Neutrophil (primary cell): ENCODE results near the gene TMEM81.

Experiments used
- H3K27ac ChIP-seq: fragments of 200-600 bp; sonication (generic); 2 replicates; pipeline ENCODE4 v1.5.1; 2016; ENCODE audit warnings: mild to moderate bottlenecking, moderate library complexity
- H3K27me3 ChIP-seq: fragments of 200-600 bp; sonication (generic); 2 replicates; pipeline ENCODE4 v1.6.0; 2016; ENCODE audit warnings: mild to moderate bottlenecking
- H3K36me3 ChIP-seq: fragments of 200-600 bp; sonication (generic); 2 replicates; pipeline ENCODE4 v1.5.1; 2017
- H3K4me1 ChIP-seq, 2 experiments: fragments of 200-600 bp in 1 of 2; sonication (generic) in 1 of 2; 1 replicate in 1 of 2; 2 replicates in 1 of 2; pipeline versions ENCODE4 v1.5.1 to v1.6.1; 2013 to 2016; ENCODE audit warnings: low read depth in 1 of 2, low read length in 1 of 2, mild to moderate bottlenecking in 1 of 2, moderate library complexity in 1 of 2; ENCODE audit not compliant: control insufficient read depth in 1 of 2, insufficient read depth in 1 of 2
- H3K4me3 ChIP-seq, 2 experiments: fragments of 200-600 bp in 1 of 2; sonication (generic) in 1 of 2; 1 replicate in 1 of 2; 2 replicates in 1 of 2; pipeline ENCODE4 v1.5.1; 2013 to 2016; ENCODE audit warnings: low read depth in 1 of 2, low read length in 1 of 2, mild to moderate bottlenecking in 1 of 2, moderate library complexity in 1 of 2
- H3K9me3 ChIP-seq: fragments of 200-600 bp; sonication (generic); 2 replicates; pipeline ENCODE4 v1.5.1; 2016
- TF ChIP-seq, protein P1 (sequence below): fragments of 200-600 bp; sonication (generic); IDR thresholded peaks from 2 replicates; pipeline ENCODE4 v1.5.1; 2016; ENCODE audit warnings: antibody characterized with exemption

TMEM81 gene

DNA sequence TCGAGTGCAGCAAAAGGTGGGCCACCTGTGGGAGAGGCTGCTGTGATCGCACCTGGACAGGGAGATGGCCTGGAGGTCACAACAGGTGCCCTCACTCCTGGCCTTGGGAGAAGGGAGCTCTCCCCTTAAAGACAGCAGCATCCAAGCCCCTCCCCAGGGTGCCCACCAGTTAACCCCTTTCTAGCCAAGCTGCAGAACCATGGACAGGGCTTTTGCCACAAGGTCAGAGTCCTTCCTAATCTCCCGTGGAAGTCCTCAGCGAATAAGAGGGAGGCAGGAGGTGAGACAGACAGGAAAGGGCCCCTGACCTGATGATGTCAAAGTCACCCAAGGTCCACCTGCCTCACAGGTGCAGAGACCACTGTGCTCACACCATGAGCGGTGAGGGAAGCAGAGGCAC lies 39.5 kb downstream of the TMEM81 start:
- H3K4me1 ChIP-seq, result peaks cover 3 to 11% of the 10 kb centered on the region in 2 experiments
- H3K27me3 ChIP-seq, result peaks cover 83% of the 10 kb centered on the region
- H3K4me3 ChIP-seq, result no peak overlapping the region

DNA sequence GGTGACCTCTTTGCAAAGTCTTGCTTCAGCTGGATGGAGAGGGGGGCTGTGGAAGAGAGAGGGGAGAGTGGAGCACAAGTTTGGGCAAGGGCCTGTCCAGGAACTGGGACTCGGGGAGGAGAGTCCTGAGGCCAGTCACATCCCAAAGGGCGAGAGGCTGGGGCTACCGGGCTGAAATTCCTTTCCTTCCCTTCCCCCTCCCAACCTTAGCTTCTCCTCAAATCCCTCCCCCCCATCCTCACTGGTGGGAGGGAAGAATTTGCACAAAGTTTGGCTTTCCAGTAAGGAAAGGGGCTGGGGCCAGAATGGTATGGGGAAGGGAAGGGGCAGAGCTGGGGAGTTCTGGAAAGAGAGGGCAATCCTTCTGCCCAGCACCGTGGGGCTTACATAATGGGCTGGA lies 40.4 kb downstream of the TMEM81 start:
- Histone ChIP-seq H3K4me1 (peaks cover 3 to 11% of the 10 kb centered on the region in 2 experiments), H3K27ac (no peak overlapping the region), H3K4me3 (no peak overlapping the region), H3K9me3 (no peaks in the 10 kb centered on the region), H3K36me3 (no peaks in the 10 kb centered on the region), H3K27me3 (peaks cover 83% of the 10 kb centered on the region)
- TF ChIP-seq, protein P1, sequence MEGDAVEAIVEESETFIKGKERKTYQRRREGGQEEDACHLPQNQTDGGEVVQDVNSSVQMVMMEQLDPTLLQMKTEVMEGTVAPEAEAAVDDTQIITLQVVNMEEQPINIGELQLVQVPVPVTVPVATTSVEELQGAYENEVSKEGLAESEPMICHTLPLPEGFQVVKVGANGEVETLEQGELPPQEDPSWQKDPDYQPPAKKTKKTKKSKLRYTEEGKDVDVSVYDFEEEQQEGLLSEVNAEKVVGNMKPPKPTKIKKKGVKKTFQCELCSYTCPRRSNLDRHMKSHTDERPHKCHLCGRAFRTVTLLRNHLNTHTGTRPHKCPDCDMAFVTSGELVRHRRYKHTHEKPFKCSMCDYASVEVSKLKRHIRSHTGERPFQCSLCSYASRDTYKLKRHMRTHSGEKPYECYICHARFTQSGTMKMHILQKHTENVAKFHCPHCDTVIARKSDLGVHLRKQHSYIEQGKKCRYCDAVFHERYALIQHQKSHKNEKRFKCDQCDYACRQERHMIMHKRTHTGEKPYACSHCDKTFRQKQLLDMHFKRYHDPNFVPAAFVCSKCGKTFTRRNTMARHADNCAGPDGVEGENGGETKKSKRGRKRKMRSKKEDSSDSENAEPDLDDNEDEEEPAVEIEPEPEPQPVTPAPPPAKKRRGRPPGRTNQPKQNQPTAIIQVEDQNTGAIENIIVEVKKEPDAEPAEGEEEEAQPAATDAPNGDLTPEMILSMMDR, result no peak

More for the DNA sequence above, 39.5 kb downstream of the TMEM81 start:
- no peaks in the 10 kb centered on the region for H3K36me3 ChIP-seq
- TF ChIP-seq, protein P1, result no peak
- H3K27ac ChIP-seq, result no peak overlapping the region
- no peaks in the 10 kb centered on the region for H3K9me3 ChIP-seq

DNA sequence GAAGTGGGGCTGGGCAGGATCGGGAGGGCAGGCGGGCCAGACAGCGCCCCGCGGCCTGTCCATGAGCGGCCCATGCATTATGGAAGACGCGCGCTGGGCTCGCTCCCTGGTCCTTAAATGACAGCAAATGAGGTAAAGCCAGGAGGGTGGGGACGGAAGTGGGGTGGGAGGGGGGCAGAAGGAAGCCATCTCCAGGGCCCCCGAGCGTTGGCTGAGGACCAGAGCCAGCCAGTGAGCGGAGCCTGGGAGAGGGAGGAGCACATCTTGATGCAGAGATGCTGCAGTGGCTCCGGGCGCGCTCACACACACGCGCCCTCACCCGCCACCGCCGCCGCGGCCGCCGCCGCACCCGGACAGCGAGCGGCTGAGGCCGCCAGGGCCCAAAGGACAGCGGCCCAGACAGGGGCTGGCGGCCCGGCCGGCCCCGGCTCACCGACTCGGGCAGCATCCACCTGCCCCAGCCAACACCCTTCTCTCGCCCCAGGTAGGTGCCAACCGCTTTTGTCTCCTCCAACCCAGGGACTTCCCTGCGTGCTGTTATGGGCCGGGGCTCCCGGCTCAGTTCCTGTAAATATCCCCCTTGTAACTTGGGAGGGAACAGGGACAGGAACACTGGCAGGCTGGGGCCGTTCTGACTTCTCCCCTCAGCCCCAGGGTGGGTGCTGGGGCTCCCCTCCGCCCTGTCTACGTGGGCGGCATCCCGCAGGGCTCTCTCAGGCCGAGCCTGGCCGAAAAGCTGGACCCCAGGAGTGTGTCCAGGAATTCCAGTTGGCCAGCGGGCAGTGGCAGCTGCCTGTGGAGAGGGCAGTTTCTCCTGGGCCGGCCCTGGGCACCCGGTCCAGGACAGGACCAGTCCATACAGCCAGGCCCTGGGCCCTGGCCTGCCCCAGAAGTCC lies 41.1 kb downstream of the TMEM81 start, which contains the start of gene CNTN2:
TSS of gene CNTN2 (plus strand) at position 302 of the 896 bp plus-strand sequence. CDS start 9,974 bp downstream, outside the sequence.
- H3K9me3 ChIP-seq, result no peaks in the 10 kb centered on the region
- TF ChIP-seq, protein P1, result no peak
- H3K4me3 ChIP-seq, result no peak within 1 kb of the TSS
- peaks cover 81% of the 10 kb centered on the region for H3K27me3 ChIP-seq
- H3K4me1 ChIP-seq, result peaks cover 3 to 11% of the 10 kb centered on the region in 2 experiments
- no peaks in the 10 kb centered on the region for H3K36me3 ChIP-seq
- no peak within 1 kb of the TSS for H3K27ac ChIP-seq

DNA sequence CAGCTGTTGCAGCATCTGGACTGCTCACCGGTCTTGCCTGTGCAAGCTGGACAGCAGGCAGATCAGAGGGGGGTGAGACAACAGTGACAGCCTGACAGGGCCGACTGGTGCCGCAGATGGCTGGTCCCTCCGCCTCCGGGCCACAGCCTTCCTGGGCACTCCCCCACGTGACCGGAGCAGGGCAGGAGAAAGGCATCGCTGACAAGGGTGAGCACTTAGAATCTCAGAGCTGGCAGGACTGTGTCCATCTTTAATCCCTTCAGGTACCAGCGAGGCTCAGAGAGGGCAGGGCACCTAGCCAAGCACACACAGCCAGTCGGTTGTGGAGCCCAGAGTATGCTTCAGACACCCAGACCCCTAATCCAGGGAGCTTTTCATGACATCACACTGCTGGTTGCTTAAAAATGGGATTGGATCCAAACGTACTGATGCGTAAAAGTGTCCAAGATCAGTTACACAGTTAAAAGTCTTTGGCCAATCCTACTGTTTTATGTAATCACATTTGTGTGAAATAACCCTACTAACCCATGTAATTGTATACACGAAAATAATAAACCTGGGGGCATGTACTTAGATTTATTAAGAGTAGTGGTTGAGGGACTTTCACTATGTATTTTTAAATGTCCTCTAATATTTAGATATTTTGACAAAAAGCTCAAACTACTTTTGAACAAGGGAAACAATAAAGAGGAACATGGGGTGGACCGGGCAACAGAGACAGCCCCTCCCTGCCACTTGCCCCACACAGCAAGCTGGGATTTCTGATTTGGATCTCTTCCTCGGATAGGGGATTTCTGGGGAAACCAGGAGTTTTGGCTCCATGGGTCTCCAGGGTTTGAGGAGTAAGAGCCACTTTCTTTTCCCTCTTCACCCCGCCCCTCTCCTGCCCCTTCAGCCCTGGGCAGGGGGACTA lies 42.0 kb downstream of the TMEM81 start:
- TF ChIP-seq, protein P1, result no peak
- Histone ChIP-seq H3K4me3 (no peak overlapping the region), H3K9me3 (no peaks in the 10 kb centered on the region), H3K4me1 (peaks cover 3 to 11% of the 10 kb centered on the region in 2 experiments), H3K27ac (no peak overlapping the region), H3K36me3 (no peaks in the 10 kb centered on the region), H3K27me3 (peaks cover 72% of the 10 kb centered on the region)

DNA sequence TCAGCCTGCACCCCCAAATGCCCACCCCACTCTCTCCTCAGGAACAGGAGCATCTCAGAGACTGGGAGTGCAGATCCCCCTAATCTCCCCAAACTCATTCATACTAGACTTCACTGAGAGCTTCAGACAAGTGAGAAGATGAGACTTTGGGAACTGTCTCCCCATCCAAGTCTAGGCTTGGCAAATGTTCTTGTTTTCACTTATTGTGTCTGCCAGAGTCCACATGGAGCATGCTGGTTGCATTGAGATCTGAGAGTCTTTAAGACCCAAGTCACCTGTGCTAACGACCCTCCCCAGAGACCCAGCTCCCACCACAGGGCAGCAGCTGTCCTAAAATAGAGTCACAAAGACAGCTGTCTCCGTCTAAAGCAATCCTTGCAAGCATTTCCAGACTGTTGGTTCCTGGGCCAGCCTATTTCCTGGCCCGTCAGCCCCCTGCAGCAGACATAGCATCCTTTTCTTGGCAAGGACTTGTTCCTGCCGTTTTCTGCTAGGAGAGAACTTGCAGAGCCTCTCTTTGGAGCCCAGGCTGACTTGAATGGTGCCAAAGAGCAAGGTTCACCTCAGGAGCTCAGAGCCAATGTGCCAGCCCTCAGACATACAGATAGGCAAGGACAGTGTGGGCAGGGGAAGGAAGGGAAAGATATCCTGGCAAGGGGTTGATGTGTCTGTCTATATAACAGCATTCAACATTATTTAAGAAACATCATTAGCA lies 43.1 kb downstream of the TMEM81 start:
- no peaks in the 10 kb centered on the region for H3K36me3 ChIP-seq
- no peaks in the 10 kb centered on the region for H3K9me3 ChIP-seq
- peaks cover 61% of the 10 kb centered on the region for H3K27me3 ChIP-seq
- H3K27ac ChIP-seq, result no peak overlapping the region
- TF ChIP-seq, protein P1, result no peak
- H3K4me1 ChIP-seq, result peaks cover 3 to 11% of the 10 kb centered on the region in 2 experiments
- H3K4me3 ChIP-seq, result no peak overlapping the region
